ENCODE results near the gene CST8. TPM values are rescaled to one million over a fixed set of nuclear protein-coding genes. Genes with fewer than 3 reads are reported as not detected.

The CST8 gene
- total RNA-seq, 1 experiment from 2014 or later, result not detected

DNA sequence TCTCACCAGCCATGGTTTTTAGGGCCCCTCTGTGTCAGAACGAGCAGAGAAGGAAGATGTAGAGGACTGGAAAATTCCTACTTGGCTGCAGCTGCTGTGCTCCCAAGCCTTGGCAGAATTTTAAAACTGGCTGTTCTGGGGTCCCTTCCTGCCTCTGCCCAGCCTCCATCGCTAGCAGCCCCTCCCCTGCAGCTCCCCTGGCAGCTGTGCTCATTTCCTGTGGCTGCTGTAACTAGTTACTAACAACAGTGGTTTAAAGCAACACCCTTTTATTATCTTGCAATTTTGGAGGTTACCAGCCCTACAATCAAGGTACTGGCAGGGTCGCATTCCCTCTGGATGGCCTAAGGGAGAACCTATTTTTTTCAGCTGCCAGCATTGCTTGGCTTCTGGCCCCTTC lies 34.5 kb upstream of the CST8 start:
- Histone ChIP-seq H3K4me3 (ENCODE audit: low read depth in 2 of 2, low read length in 2 of 2) (no peak overlapping the region), H3K9me3 (ENCODE audit: control insufficient read depth, insufficient read depth, low read depth, low read length) (no peaks in the 10 kb centered on the region), H3K27me3 (ENCODE audit: control insufficient read depth, insufficient read depth, low read length) (no peaks in the 10 kb centered on the region), H3K27ac (ENCODE audit: low read length) (no peak overlapping the region), H3K4me1 (ENCODE audit: control insufficient read depth, insufficient read depth, low read length) (no peaks in the 10 kb centered on the region), H3K36me3 (ENCODE audit: control insufficient read depth, insufficient read depth, low read length) (no peaks in the 10 kb centered on the region)
- DNase-seq (ENCODE audit: low read depth, low spot score), result no peak
- TF ChIP-seq SIN3A (IDR thresholded peaks at IDR 0.05; ENCODE audit: borderline replicate concordance, insufficient read depth, low read depth, low read length) (no peak), TCF7L2 (IDR thresholded peaks at IDR 0.05; ENCODE audit: low read depth, low read length) (no peak), POLR2AphosphoS5 (IDR thresholded peaks at IDR 0.05; ENCODE audit: low read depth, low read length) (no peak)
- TF ChIP-seq, protein P1, sequence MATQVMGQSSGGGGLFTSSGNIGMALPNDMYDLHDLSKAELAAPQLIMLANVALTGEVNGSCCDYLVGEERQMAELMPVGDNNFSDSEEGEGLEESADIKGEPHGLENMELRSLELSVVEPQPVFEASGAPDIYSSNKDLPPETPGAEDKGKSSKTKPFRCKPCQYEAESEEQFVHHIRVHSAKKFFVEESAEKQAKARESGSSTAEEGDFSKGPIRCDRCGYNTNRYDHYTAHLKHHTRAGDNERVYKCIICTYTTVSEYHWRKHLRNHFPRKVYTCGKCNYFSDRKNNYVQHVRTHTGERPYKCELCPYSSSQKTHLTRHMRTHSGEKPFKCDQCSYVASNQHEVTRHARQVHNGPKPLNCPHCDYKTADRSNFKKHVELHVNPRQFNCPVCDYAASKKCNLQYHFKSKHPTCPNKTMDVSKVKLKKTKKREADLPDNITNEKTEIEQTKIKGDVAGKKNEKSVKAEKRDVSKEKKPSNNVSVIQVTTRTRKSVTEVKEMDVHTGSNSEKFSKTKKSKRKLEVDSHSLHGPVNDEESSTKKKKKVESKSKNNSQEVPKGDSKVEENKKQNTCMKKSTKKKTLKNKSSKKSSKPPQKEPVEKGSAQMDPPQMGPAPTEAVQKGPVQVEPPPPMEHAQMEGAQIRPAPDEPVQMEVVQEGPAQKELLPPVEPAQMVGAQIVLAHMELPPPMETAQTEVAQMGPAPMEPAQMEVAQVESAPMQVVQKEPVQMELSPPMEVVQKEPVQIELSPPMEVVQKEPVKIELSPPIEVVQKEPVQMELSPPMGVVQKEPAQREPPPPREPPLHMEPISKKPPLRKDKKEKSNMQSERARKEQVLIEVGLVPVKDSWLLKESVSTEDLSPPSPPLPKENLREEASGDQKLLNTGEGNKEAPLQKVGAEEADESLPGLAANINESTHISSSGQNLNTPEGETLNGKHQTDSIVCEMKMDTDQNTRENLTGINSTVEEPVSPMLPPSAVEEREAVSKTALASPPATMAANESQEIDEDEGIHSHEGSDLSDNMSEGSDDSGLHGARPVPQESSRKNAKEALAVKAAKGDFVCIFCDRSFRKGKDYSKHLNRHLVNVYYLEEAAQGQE (IDR thresholded peaks at IDR 0.05; ENCODE audit: insufficient read depth in 1 of 2, low read depth in 2 of 2, low read length in 1 of 2), result no peak
- TF ChIP-seq, protein P2, sequence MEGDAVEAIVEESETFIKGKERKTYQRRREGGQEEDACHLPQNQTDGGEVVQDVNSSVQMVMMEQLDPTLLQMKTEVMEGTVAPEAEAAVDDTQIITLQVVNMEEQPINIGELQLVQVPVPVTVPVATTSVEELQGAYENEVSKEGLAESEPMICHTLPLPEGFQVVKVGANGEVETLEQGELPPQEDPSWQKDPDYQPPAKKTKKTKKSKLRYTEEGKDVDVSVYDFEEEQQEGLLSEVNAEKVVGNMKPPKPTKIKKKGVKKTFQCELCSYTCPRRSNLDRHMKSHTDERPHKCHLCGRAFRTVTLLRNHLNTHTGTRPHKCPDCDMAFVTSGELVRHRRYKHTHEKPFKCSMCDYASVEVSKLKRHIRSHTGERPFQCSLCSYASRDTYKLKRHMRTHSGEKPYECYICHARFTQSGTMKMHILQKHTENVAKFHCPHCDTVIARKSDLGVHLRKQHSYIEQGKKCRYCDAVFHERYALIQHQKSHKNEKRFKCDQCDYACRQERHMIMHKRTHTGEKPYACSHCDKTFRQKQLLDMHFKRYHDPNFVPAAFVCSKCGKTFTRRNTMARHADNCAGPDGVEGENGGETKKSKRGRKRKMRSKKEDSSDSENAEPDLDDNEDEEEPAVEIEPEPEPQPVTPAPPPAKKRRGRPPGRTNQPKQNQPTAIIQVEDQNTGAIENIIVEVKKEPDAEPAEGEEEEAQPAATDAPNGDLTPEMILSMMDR (IDR thresholded peaks at IDR 0.05), result no peak
- intact Hi-C loops (cut with micrococcal nuclease; ENCODE audit: unreplicated experiment), result no loop called here
- no TSS peak for BruUV-seq (replicated peaks)
- in situ Hi-C loops (cut with HindIII; ENCODE audit: low pct_unique_long_range_greater_than_20kb, low sequenced_read_pairs), result no loop called here
- CTCF ChIA-PET, result no interaction called here
- POLR2A ChIA-PET, result no interaction called here
- ATAC-seq, result no peak

DNA sequence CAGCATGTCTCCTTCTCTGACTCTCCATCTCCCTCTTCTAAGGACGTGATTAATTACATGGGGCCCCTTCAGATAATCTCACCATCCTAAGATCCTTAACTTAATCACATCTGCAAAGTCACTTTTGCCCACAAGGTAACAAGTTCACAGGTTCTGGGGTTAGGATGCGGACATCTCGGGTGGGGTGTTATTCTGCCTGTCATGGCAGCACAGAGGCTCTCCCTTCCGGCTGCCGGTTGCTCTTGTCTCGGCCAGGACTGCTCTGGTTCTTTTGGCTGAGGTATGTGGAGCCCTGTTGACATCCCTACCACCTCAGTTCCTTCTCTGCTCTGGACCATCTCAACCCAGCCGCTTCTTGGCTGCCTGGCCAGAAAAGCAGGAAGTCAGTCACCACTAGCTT lies 34.0 kb upstream of the CST8 start:
- TF ChIP-seq, protein P1 (IDR thresholded peaks at IDR 0.05; ENCODE audit: insufficient read depth in 1 of 2, low read depth in 2 of 2, low read length in 1 of 2), result no peak
- no peak for TF ChIP-seq SIN3A (IDR thresholded peaks at IDR 0.05; ENCODE audit: borderline replicate concordance, insufficient read depth, low read depth, low read length)
- TF ChIP-seq, protein P2 (IDR thresholded peaks at IDR 0.05), result no peak
- no peaks in the 10 kb centered on the region for H3K36me3 ChIP-seq (ENCODE audit: control insufficient read depth, insufficient read depth, low read length)
- no peaks in the 10 kb centered on the region for H3K4me1 ChIP-seq (ENCODE audit: control insufficient read depth, insufficient read depth, low read length)
- no peaks in the 10 kb centered on the region for H3K9me3 ChIP-seq (ENCODE audit: control insufficient read depth, insufficient read depth, low read depth, low read length)
- ATAC-seq (no peak), DNase-seq (ENCODE audit: low read depth, low spot score) (no peak)
- in situ Hi-C loops (cut with HindIII; ENCODE audit: low pct_unique_long_range_greater_than_20kb, low sequenced_read_pairs), result no loop called here
- BruUV-seq (replicated peaks), result no TSS peak
- no peak overlapping the region for H3K4me3 ChIP-seq (ENCODE audit: low read depth in 2 of 2, low read length in 2 of 2)
- CTCF ChIA-PET, result no interaction called here
- POLR2A ChIA-PET, result no interaction called here
- H3K27ac ChIP-seq (ENCODE audit: low read length), result no peak overlapping the region
- H3K27me3 ChIP-seq (ENCODE audit: control insufficient read depth, insufficient read depth, low read length), result no peaks in the 10 kb centered on the region
- intact Hi-C loops (cut with micrococcal nuclease; ENCODE audit: unreplicated experiment), result no loop called here

Data from Panc1 (cell line).